HUDEP-2 (cell line): ENCODE results near the gene FOXF2.

ENCODE experiments used
- DNase-seq, 76 experiments: peaks; one replicate each; lab custom pipeline; 2025; ENCODE audit not compliant: unreplicated experiment in 76 of 76; lab: John Stamatoyannopoulos, UW

The FOXF2 gene

DNA sequence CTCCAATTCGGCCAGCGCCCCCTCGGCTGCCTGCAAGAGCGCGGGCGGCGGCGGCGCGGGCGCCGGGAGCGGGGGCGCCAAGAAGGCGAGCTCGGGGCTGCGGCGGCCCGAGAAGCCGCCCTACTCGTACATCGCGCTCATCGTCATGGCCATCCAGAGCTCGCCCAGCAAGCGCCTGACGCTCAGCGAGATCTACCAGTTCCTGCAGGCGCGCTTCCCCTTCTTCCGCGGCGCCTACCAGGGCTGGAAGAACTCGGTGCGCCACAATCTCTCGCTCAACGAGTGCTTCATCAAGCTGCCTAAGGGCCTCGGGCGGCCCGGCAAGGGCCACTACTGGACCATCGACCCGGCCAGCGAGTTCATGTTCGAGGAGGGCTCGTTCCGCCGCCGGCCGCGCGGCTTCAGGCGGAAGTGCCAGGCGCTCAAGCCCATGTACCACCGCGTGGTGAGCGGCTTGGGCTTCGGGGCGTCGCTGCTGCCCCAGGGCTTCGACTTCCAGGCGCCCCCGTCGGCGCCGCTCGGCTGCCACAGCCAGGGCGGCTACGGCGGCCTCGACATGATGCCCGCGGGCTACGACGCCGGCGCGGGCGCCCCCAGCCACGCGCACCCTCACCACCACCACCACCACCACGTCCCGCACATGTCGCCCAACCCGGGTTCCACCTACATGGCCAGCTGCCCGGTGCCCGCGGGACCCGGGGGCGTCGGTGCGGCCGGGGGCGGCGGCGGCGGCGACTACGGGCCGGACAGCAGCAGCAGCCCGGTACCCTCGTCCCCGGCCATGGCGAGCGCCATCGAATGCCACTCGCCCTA is 963 bp downstream of the FOXF2 start:
- no peak for DNase-seq

DNA sequence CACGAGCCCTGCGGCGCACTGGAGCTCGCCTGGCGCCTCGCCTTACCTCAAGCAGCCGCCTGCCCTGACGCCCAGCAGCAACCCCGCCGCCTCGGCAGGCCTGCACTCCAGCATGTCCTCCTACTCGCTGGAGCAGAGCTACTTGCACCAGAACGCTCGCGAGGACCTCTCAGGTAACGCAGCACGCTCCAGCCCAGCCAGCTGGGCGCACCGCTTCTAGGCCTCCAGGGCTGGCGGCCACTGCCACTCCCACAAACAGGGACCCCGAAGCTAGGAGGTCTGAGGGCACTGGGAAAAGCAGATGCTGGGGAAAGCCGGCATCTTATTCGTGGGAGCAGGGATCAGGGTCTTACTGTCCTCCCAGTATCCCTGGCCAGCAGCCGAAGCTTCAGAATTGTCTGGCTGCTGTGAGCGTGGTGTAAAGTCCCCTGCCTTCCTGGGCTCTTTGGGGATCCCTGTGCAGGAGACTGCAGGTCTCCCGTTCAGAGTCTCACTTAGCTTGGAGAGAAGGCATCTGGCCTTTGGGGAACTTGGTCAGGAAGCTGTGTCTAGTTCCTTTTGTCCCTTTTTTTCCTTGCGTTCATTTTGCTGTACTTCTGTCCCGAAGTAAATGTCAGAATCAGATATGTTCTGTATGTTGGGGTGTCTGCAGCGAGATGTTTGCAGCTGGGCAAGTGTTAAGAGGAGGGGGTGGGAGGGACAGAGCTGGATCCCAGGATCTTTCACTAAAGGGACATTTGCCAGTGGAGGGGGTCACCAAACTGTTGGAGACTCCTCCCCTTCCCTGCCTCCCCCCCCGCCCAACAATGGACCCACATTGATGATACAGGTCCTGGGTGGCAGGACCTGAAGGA is 1.8 kb downstream of the FOXF2 start:
- DNase-seq, result no peak

DNA sequence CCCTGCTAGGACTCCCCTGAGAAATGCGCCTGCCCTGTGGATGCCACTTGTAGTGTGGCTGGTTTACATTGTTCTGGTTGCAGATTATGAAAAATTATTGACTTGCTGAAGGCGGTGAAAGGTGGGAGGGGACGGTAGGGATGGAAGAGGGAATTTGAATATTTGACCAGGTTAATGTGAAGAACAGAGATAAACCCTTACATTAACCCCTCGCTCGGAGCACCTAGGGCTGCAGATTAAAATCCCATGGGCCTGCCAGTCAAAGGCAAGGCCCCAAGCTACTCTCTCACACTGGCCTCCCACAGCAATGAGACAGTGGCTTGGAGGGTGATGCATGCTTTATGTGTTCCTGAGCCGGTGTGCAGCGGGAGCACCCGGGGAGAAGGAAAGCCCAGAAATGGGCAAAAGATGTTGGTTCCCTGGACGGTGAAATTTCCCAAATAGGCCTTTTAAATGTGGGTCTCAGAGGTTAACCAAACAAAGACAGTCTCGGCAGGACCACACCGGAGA is 2.5 kb downstream of the FOXF2 start:
- DNase-seq, result no peak

DNA sequence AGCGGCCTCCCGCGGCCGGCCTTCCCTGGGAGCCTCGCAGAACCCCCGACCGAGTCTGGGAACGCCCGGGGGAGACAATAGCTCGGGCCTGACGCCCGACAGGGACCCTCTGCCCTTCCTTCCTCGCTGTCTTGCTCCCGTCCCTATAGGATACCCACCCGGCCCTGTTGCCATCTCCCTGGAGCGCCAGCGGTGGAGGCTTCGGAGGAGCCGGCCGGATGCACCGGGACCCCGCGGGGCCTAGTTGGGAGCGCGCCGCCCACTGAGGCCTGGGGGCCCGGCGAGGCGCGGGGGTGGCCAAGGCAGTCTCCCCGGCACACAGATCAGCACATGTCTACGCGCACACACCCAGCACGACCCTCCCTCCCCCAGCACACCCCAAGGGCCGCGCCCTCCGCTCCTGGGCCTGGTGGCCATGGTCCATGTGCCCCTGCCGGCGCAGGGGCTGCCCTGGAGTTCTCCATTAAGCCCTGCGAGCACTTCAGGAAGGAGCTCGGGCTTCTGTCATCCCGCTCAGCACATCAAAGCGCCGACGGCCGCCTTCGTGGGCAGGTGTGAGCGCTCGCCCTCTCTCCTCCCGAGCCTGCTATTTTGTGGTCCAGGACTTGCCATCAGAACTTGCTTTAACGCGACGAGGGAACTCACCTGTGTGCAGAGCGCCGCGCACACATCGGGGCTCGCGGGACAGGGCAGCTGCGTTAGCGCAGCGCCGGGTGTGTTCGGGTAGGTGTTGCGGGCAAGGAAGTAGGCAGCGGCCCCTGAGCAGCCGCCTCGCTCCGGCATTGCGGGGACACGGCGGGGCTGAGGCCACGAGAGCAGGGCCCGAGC is 3.7 kb downstream of the FOXF2 start:
- no peak for DNase-seq

DNA sequence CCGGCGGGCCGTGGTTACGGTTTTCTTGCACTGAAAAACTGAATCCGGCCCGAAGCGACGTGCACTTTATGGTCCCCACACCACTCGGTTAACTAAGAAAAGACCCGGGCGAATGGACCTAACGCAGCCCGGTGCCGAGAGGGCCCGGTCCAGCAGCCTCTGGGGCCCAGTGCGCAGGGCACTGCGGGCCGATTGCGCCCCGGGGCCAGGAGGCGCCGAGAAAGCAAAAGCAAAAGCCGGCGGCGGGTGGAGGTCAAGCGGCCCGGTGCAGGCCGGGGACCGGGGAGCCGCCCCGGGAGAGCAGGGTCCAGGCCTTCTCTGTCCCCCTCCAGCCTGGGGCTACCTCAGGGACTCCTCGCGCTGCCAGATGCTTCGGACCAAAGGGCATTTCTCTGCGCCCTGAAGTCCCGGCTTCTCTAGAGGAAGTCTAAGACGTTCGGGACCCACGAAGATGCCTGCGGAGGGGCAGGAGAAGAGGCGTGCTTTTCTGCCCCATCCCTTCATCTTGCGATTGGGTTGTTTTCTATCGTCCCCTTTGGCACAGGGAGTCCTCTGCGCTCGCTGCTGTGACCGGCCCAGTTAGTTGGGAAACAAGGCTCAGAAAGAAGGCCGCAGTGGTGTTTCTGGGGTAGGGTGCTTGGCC is 4.4 kb downstream of the FOXF2 start:
- DNase-seq, result no peak

DNA sequence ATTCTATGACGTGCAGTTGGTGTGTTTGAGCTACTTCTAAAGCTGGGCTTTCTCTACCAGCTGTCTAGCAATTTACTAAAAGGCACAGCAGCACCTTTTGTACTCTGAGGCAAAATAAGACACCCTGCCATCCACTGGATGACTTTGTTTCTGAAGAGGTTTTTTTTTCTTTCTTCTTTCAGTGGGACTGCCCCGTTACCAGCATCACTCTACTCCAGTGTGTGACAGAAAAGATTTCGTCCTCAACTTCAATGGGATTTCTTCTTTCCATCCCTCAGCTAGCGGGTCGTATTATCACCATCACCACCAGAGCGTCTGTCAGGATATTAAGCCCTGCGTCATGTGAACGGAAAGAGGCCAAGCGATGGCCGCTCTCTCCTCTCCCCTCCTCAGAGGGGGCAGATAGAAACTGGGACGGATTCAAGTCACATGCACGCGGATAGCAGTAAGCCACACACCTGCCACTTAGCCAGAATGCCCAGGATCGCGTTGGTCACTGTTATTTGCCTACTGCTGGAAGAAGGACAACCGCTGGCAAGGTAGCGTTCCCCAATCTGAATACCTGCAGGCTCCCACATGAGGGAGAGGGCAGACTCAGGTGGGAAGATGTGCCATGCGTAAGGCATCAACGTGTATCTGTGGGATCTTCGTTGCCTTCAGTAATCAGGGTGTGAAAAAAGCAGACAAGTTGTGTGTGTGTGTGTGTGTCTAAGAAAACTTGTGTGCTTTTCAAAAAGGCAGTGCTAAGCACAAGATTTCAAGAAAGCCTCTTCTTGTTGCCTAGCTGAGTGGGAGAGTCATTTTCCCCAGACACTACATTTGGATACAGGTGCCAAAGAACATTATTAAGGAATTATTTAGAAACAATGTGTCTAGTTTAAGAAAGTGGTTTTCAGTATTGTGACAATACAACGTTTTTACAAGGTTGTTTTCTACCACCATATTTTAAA is 5.4 kb downstream of the FOXF2 start:
- no peak for DNase-seq

DNA sequence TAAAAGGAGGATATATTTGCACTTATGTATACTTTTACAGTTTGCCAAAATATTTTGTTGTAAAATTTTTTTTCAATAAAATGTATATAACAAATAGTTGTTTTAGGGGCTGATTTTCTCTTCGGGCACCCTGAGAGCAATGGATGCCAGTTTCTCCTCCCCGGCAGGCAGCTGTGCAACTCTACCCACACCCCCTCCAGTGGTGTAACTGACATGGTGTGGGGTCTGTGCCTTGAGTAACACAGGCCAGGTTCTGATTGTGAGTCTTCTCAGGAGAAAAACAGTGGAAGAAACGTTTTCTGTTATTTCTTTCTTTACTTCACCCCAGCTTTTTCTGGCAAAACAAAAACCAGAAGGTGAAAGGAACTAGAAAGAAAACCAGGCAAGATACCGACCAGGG is 6.1 kb downstream of the FOXF2 start:
- DNase-seq, result no peak

DNA sequence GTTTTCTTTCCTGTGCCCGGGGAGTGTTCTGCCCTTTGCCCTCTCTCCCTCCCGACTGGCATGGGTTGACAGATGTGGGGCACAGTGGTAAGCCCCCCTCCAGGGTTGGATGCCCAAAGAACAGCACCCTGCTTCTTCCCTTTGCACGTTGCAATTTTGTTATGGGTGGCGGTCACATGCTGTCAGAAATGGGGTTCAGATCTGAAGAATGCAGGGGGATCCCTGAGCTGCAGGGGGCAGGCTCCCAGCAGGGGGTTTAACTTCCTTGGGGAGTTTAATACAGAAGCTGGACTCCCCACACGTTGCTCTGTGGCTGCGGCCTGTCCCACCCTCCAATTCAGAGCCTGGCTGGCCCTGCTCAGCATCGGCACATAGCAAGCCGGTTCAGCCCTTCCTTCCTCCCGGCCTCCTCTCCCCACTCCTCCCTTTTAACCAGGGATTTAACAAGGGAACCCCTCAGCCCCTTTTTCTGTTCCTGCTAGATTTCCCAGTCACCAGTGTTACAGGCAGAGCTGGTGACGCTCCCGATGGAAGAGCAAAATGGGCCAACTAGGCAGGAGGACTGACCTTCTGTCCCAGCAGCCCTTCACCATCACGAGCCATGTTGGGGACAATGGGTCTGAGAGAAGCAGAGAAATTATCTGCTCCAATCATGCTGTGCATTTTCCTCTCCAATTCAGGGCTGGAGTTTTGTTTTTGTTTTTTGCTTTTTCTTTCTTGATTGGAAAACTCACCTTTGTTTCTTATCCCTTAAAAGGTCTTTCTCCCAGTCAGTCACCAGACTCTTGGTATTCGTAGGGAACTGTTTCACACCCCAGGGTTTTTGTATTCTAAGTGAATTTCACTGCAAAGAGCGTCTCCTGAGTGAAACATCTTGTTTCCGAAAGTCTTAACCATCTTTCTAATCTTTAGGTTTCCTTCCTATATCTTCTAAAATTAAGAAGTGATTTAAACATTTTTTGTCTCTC is 6.8 kb downstream of the FOXF2 start:
- no peak for DNase-seq

DNA sequence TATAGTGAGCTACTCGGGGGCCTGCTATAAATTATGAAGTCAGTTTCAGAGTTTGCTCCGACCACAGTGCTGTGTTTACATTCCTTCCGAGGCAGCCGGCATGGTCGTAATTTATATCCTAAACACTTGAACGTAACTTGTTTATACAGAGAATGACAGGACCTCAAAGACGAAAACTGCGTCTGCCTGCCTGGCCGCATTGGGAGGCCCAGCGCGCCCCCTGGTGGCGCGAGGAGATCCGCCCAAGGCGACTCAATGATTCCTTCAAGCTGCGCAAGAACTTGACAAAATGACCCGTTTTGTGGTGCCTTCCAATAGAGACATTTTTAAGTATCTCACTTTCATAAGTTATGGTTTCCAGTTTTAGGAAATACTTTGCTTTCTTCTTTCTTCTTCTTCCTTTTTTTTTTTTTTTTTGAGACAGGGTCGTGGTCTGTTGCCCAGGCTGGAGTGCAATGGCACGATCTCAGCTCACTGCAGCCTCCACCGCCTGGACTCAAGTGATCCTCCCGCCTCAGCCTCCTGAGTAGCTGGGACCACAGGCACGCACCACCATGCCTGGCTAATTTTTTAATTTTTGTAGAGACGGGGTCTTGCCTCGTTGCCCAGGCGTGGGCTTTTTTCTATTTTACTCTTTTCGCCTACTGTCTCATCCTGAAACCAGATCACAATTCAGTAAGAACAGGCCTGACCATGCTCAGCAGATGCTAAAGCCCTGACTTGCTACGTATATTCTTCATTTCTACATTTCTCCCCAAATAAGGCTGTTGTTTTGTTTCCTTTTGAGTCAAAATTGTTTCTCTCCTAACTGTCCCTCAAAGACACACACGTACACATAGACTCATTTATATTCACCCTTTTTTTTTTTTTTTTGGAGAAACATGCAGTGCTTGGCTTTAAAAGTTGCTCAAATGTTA is 7.8 kb downstream of the FOXF2 start:
- peak in 60 of 76 experiments; percentile 10 to 77 (median 46) for DNase-seq

DNA sequence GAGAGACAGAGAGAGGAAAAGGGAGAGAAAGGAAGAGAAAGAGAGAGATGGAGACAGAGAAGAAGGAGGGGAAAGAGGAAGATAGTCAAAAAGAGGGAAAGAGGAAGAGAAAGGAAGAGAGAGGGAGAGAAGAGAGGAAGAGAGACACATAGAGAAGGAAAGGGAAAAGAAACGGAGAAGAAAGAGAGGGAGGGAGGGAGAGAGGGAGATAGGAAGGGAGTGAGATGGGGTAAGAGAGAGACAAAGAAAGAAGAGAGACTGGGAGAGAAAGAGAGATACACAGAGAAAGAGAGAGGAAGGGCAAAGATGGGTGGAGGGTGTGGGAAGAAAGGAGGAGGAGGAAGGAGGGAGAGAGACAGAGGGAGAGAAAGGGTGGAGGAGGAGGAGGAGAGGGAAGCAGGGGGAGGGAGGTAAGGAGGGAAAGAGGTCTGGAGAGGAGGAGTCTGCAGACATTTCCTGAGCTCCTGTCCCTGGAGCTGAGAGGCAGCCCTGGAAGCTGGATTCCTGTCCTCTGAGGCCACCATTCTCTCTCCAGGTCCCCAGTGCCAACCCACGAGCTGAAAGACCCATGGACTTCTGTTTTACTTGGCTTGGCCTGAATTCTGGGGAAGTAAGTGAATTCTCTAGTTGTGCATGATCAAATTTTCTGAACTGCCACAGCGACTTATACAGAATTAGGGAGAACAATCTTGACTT is 9.9 kb downstream of the FOXF2 start:
- no peak for DNase-seq

DNA sequence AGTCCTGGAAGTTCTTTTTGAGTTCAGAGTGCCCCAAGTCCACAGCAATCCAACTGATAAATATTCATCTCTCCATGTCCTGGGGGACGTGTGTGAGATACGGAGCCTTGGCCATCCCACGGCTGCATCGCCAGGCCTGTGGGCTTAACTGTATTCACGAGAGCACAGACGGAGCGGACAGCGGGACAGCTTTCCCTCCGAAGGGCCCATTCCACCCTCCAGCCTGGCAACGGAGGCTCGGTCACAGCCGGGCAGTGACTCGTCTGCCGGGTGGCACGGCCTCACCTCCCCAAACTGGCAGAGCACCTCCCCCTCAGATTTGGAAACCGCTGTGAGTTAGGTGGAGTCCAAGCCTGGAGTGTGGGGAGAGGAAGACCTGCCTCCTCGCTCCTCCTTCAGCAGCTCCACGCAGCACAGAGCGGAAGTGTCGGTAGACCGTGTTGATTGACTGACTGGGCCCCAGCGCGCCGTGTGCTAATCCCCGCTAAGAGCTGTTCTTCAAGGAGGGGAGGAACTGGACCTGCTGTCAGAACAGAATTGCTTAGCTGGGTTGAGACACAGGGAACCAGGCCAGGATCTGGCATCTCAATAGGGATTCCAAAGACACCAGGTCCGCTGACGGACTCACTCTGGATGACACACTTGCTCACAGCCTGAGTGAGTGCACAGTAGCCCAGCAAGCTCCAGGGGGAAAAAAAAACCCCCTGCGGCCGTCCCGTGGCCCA is 10.9 kb downstream of the FOXF2 start:
- DNase-seq, result no peak

DNA sequence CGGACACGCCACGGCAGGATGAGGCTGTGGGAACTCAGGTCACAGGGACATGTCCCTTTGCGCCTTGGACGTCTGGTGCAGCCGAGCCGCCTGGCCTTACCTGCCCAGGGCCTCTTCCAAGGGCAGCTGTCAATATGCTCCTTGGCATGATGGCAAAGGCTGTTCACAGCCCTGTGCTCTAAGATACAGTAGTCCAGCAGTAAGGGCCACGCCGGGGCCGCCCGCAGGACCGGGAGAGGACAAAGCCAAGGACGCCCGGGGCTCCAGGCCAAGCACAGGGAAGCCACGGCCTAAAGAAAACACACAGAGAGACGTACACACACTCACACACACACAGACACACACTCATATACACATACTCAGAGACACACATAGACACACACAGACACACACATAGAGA is 13.0 kb downstream of the FOXF2 start:
- DNase-seq, result no peak

DNA sequence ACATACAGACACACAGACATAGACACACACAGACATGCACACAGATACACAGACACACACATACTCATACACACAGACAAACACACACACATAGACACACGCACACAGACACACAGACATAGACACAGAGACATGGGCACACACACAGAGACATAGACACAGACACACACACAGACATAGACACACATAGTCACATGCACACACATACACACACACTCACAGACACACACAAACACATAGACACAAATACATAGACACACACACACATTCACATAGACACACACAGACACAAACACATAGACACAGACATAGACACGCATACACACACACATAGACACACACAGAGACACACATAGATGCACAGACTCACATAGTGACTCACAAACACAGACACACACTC is 13.5 kb downstream of the FOXF2 start:
- no peak for DNase-seq

DNA sequence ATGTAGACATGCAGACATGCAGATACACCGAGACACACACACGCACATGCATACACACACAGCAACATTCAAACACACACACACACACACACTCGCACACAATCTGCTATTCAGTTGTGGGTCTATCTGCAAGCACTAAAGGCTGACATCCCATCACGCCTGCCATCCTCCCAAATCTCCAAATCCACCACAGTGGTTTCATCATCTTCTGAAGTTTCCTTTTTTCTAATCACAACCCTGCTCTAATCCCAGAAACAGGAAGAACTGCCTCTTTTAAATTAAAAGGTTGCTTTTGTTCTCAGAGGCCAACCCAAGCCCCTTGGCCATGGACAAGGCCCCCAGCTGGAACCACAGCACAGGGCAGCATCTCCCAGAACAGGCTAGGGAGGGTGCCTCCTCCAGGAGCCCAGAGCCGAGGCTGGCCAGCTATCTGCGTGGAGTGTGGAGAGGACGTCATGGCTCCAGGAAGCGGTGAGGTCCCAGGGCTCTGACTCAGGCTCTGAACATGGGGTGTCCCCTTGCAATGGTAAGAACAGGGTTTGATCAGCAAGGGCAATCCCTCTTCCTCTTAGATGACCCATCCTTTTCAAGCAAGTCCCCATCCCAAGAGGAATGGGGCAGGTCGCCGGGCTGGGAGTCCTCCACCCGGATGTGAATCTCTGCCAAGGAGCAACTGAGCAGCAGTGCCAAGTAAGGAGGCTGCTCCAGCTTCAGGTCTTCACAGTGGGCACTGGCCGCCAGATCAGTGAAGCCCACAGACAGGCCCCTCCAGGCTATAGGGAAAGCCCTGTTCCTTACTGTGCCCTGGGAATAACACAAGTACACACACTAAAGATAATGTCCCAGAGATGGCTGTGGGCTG is 14.7 kb downstream of the FOXF2 start:
- DNase-seq, result no peak

DNA sequence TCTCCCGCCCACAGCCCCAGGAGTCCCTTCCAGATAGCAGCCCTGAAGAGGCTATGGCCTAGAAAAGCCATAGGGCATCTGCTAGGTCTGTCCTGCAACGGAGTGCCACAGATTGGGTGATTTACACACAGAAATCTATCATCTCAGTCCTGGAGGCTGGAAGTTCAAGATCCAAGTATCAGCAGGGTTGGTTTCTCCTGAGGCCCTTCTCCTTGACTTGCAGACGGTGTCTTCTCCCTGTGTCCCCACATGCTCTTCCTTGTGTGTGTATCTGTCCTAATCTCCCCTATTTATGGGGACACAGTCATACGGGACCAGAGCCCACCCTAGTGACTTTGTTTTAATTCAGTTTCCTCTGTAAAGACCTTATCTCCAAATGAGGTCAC is 15.3 kb downstream of the FOXF2 start:
- no peak for DNase-seq
